HepG2 (cell line): ENCODE results near the gene HOXA1. TPM values are rescaled to one million over a fixed set of nuclear protein-coding genes. Genes with fewer than 3 reads are reported as not detected.

Source experiments
- AHDC1 ChIP-seq: sonication (generic); formaldehyde crosslinking; IDR thresholded peaks from 2 replicates; pipeline ENCODE4 v1.5.1; 2020; ENCODE audit warnings: mild to moderate bottlenecking, missing genetic modification reagents, borderline replicate concordance
- ARNTL ChIP-seq: sonication (generic); formaldehyde crosslinking; IDR thresholded peaks from 2 replicates; pipeline ENCODE4 v1.4.0; 2020; ENCODE audit warnings: mild to moderate bottlenecking, missing genetic modification reagents
- ATF7-NPFF ChIP-seq: sonication (generic); formaldehyde crosslinking; IDR thresholded peaks from 2 replicates; pipeline ENCODE4 v1.8.1; 2023; ENCODE audit warnings: mild to moderate bottlenecking, low read depth, missing genetic modification reagents, moderate library complexity
- FLYWCH1 ChIP-seq: sonication (generic); formaldehyde crosslinking; IDR thresholded peaks from 2 replicates; pipeline ENCODE4 v1.8.1; 2023; ENCODE audit warnings: mild to moderate bottlenecking, missing genetic modification reagents
- HNRNPK ChIP-seq: fragments of 200-400 bp; formaldehyde crosslinking; IDR thresholded peaks from 2 replicates; pipeline ENCODE4 v1.6.1; 2018; ENCODE audit warnings: low read length, low read depth, moderate library complexity, mild to moderate bottlenecking; ENCODE audit not compliant: poor library complexity, severe bottlenecking
- HNRNPL ChIP-seq: fragments of 200-400 bp; formaldehyde crosslinking; IDR thresholded peaks from 2 replicates; pipeline ENCODE4 v1.6.1; 2017; ENCODE audit warnings: mild to moderate bottlenecking, low read depth, low read length
- SOX13 ChIP-seq, 3 experiments: fragments of 450-650 bp in 1 of 3; sonication (generic) in 1 of 3; formaldehyde crosslinking in 1 of 3; IDR thresholded peaks in 2 of 3; conservative IDR thresholded peaks in 1 of 3; 2 replicates each; pipeline versions ENCODE4 v1.5.0 to v1.6.1; 2016 to 2020; ENCODE audit warnings: antibody characterized with exemption in 1 of 3, mild to moderate bottlenecking in 1 of 3, missing compliant biosample characterization in 1 of 3, missing genetic modification reagents in 1 of 3, moderate library complexity in 1 of 3
- ZFX ChIP-seq: sonication (generic); formaldehyde crosslinking; IDR thresholded peaks from 2 replicates; pipeline ENCODE4 v1.4.0; 2020; ENCODE audit warnings: mild to moderate bottlenecking, low read depth, missing genetic modification reagents, moderate library complexity
- polyA plus RNA-seq, 8 experiments: library from polyadenylated mRNA; depleted of rRNA in 3 of 8; stranded (reverse) in 7 of 8; unstranded in 1 of 8; fragments of >200 nt; fragmentation: Illumina TruSeq in 4 of 8; extraction: Trizol in 4 of 8; gene quantifications; 2 replicates each; pipeline versions ENCODE4 v1.2.1 to v1.2.3, GENCODE V29; 2011 to 2016; ENCODE audit warnings: low read depth in 4 of 8, missing spikeins in 1 of 8, mixed read lengths in 1 of 8; ENCODE audit not compliant: insufficient read depth in 1 of 8
- total RNA-seq, 5 experiments: library from RNA; depleted of rRNA; stranded (reverse); fragments of >200 nt; fragmentation: Illumina TruSeq; extraction: Trizol; gene quantifications; 2 replicates each; pipeline ENCODE4 v1.2.3, GENCODE V29; 2016; ENCODE audit warnings: low read depth in 1 of 5
- TF ChIP-seq, protein P1 (sequence below): sonication (generic); formaldehyde crosslinking; conservative IDR thresholded peaks from 2 replicates; pipeline ENCODE4 v1.4.0; 2020; ENCODE audit warnings: missing genetic modification reagents
- TF ChIP-seq, protein P2 (sequence below): sonication (generic); formaldehyde crosslinking; IDR thresholded peaks from 2 replicates; pipeline ENCODE4 v1.4.0; 2020; ENCODE audit warnings: missing genetic modification reagents, borderline replicate concordance
- TF ChIP-seq, protein P3 (sequence below): IDR thresholded peaks from 2 replicates; pipeline ENCODE4 v1.6.1; 2012; ENCODE audit warnings: low read depth, low read length, improper control_type of control experiment

The HOXA1 gene
- total and polyA plus RNA-seq, 2 of the 13 experiments (the other 11 are each of a cell fraction or from before 2014, with no cell fraction given) = 0.18 to 0.20 TPM

DNA sequence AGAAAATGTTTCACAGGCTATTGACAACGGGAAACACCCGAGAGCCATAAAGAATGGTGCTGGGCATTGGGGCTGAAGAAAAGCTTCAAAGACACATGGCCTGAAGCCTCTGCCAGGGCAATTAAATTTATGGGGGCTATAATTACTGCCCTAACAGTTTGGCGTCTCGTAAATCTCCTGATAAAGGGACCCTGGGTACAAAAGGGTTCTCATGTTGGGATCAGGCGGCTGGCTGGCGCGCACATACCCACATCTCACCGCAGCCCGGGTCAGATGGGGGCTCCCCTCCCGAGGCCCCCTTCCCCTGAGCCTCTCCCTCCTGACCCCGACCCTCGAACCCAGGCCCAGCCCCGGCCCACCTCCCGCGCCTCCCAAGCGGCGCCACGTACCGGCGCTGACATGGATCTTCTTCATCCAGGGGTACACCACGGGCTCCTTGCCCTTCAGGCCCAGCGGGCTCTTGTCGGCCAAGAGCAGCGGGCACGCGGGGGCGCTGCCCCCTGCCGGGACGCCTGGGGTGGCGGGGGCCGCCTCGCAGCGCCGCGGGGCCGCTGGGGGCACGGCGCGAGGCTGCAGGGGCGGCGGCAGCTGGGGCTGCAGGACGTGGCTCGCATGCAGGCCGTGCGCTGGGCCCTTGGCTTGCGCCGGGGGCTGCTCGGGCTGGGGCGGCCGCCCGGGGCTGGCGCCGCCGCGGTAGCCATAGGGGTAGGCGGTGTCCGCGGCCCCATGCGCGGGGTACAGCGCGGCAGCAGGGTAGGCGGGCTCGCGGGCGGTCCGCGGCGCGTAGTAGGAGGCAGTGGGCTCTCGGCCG lies 34.1 kb upstream of the HOXA1 start (continued):
- TF ChIP-seq, protein P1, sequence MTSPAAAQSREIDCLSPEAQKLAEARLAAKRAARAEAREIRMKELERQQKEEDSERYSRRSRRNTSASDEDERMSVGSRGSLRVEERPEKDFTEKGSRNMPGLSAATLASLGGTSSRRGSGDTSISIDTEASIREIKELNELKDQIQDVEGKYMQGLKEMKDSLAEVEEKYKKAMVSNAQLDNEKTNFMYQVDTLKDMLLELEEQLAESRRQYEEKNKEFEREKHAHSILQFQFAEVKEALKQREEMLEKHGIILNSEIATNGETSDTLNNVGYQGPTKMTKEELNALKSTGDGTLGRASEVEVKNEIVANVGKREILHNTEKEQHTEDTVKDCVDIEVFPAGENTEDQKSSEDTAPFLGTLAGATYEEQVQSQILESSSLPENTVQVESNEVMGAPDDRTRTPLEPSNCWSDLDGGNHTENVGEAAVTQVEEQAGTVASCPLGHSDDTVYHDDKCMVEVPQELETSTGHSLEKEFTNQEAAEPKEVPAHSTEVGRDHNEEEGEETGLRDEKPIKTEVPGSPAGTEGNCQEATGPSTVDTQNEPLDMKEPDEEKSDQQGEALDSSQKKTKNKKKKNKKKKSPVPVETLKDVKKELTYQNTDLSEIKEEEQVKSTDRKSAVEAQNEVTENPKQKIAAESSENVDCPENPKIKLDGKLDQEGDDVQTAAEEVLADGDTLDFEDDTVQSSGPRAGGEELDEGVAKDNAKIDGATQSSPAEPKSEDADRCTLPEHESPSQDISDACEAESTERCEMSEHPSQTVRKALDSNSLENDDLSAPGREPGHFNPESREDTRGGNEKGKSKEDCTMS (CRISPR knock-in tag) = no peak
- TF ChIP-seq AHDC1 (CRISPR knock-in tag) = no peak; the same call in 1 of the 2 replicates
- TF ChIP-seq ATF7-NPFF (CRISPR knock-in tag) = 0 out of 2 replicates have a peak, but pooled peaks have one; percentile 23
- no peak for TF ChIP-seq ARNTL (CRISPR knock-in tag)
- TF ChIP-seq, protein P2, sequence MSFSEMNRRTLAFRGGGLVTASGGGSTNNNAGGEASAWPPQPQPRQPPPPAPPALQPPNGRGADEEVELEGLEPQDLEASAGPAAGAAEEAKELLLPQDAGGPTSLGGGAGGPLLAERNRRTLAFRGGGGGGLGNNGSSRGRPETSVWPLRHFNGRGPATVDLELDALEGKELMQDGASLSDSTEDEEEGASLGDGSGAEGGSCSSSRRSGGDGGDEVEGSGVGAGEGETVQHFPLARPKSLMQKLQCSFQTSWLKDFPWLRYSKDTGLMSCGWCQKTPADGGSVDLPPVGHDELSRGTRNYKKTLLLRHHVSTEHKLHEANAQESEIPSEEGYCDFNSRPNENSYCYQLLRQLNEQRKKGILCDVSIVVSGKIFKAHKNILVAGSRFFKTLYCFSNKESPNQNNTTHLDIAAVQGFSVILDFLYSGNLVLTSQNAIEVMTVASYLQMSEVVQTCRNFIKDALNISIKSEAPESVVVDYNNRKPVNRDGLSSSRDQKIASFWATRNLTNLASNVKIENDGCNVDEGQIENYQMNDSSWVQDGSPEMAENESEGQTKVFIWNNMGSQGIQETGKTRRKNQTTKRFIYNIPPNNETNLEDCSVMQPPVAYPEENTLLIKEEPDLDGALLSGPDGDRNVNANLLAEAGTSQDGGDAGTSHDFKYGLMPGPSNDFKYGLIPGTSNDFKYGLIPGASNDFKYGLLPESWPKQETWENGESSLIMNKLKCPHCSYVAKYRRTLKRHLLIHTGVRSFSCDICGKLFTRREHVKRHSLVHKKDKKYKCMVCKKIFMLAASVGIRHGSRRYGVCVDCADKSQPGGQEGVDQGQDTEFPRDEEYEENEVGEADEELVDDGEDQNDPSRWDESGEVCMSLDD (CRISPR knock-in tag) = 0 out of 2 replicates have a peak, but pooled peaks have one; percentile 55
- no peak for TF ChIP-seq FLYWCH1 (CRISPR knock-in tag)
- TF ChIP-seq, protein P3, sequence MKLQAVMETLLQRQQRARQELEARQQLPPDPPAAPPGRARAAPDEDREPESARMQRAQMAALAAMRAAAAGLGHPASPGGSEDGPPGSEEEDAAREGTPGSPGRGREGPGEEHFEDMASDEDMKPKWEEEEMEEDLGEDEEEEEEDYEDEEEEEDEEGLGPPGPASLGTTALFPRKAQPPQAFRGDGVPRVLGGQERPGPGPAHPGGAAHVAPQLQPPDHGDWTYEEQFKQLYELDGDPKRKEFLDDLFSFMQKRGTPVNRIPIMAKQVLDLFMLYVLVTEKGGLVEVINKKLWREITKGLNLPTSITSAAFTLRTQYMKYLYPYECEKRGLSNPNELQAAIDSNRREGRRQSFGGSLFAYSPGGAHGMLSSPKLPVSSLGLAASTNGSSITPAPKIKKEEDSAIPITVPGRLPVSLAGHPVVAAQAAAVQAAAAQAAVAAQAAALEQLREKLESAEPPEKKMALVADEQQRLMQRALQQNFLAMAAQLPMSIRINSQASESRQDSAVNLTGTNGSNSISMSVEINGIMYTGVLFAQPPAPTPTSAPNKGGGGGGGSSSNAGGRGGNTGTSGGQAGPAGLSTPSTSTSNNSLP = no peak
- TF ChIP-seq ZFX (CRISPR knock-in tag) = peak; percentile 62
- TF ChIP-seq SOX13 (IDR thresholded peaks at IDR 0.05) = no peak
- TF ChIP-seq SOX13 (CRISPR knock-in tag; conservative IDR thresholded peaks at IDR 0.05 in 1 of 2, IDR thresholded peaks at IDR 0.05 in 1 of 2) = no peak
- TF ChIP-seq HNRNPK = peak; percentile 81
- peak; percentile 80 for TF ChIP-seq HNRNPL
